ENCODE data around the gene APOF.

Gene APOF

GRCh38 chr12:56321027-56321426 is 41.6 kb downstream of the APOF start:
- Histone ChIP-seq H3K36me3 (ENCODE audit: control insufficient read depth, insufficient read depth, low read length) (no peaks in the 10 kb centered on the region), H2AFZ (no peak overlapping the region), H3K4me3 (ENCODE audit: low read depth, low read length) (no peak overlapping the region), H3K4me1 (peaks cover 3% of the 10 kb centered on the region), H3K9ac (no peak overlapping the region), H3K27me3 (ENCODE audit: control insufficient read depth, insufficient read depth, low read length) (no peaks in the 10 kb centered on the region), H3K4me2 (ENCODE audit: low read length) (no peak overlapping the region), H3K79me2 (no peaks in the 10 kb centered on the region), H3K9me3 (ENCODE audit: control insufficient read depth, low read length) (no peaks in the 10 kb centered on the region), H3K27ac (no peak overlapping the region)
- TF ChIP-seq CTCF (IDR thresholded peaks at IDR 0.05), result no peak

- H3K4me3 ChIP-seq (ENCODE audit: low read depth, low read length), result no peak overlapping the region
- H2AFZ ChIP-seq, result no peak overlapping the region
- H3K36me3 ChIP-seq (ENCODE audit: control insufficient read depth, insufficient read depth, low read length), result no peaks in the 10 kb centered on the region
- no peaks in the 10 kb centered on the region for H3K27me3 ChIP-seq (ENCODE audit: control insufficient read depth, insufficient read depth, low read length)
- peaks cover 10% of the 10 kb centered on the region for H3K79me2 ChIP-seq
- peaks cover 10% of the 10 kb centered on the region for H3K4me1 ChIP-seq
- no peak overlapping the region for H3K27ac ChIP-seq
- H3K9me3 ChIP-seq (ENCODE audit: control insufficient read depth, low read length), result no peaks in the 10 kb centered on the region
- H3K9ac ChIP-seq, result no peak overlapping the region
- no peak for TF ChIP-seq CTCF (IDR thresholded peaks at IDR 0.05)
- no peak overlapping the region for H3K4me2 ChIP-seq (ENCODE audit: low read length)
Measured at GRCh38 chr12:56317675-56318074, 45.0 kb downstream of the APOF start.

GRCh38 chr12:56315622-56316473 is 46.8 kb downstream of the APOF start, which contains the start of gene CNPY2:
Gene CNPY2 (minus strand): TSS chr12:56315988. CDS start chr12:56315217, 771 bp downstream.
- TF ChIP-seq CTCF (IDR thresholded peaks at IDR 0.05), result peak; percentile 31
- no peaks in the 10 kb centered on the region for H3K9me3 ChIP-seq (ENCODE audit: control insufficient read depth, low read length)
- peak within 1 kb of the TSS; percentile 96 for H3K4me3 ChIP-seq (ENCODE audit: low read depth, low read length)
- H2AFZ ChIP-seq, result peak within 1 kb of the TSS; percentile 71
- peak within 1 kb of the TSS; percentile 96 for H3K27ac ChIP-seq
- H3K4me1 ChIP-seq, result peaks cover 10% of the 10 kb centered on the region
- H3K36me3 ChIP-seq (ENCODE audit: control insufficient read depth, insufficient read depth, low read length), result no peaks in the 10 kb centered on the region
- peaks cover 10% of the 10 kb centered on the region for H3K79me2 ChIP-seq
- H3K27me3 ChIP-seq (ENCODE audit: control insufficient read depth, insufficient read depth, low read length), result no peaks in the 10 kb centered on the region
- H3K9ac ChIP-seq, result peak within 1 kb of the TSS; percentile 74
- H3K4me2 ChIP-seq (ENCODE audit: low read length), result peak within 1 kb of the TSS; percentile 98

- Histone ChIP-seq H3K4me1 (peaks cover 10% of the 10 kb centered on the region), H3K36me3 (ENCODE audit: control insufficient read depth, insufficient read depth, low read length) (no peaks in the 10 kb centered on the region), H3K9ac (peak overlapping the region; percentile 74), H3K27me3 (ENCODE audit: control insufficient read depth, insufficient read depth, low read length) (no peaks in the 10 kb centered on the region), H3K4me3 (ENCODE audit: low read depth, low read length) (peak overlapping the region; percentile 96), H2AFZ (peak overlapping the region; percentile 71), H3K27ac (peak overlapping the region; percentile 96), H3K4me2 (ENCODE audit: low read length) (peak overlapping the region; percentile 98), H3K9me3 (ENCODE audit: control insufficient read depth, low read length) (no peaks in the 10 kb centered on the region), H3K79me2 (peaks cover 10% of the 10 kb centered on the region)
- no peak for TF ChIP-seq CTCF (IDR thresholded peaks at IDR 0.05)
Measured at GRCh38 chr12:56315249-56315621, 47.4 kb downstream of the APOF start.
